ENCODE data around the gene KRTAP10-1. TPM values are rescaled to one million over a fixed set of nuclear protein-coding genes. Genes with fewer than 3 reads are reported as not detected.

Gene KRTAP10-1
- total RNA-seq, 1 experiment from 2014 or later: not detected

- no peak overlapping the region for H3K27ac ChIP-seq (ENCODE audit: insufficient read length, low read depth, low read length)
- H3K4me2 ChIP-seq (ENCODE audit: insufficient read depth, insufficient read length, low read length): no peak overlapping the region
- H3K4me1 Mint-ChIP-seq: peaks cover 2 to 8% of the 10 kb centered on the region in 2 experiments; a peak in 3 of 4 replicates
- TF ChIP-seq CTCF (conservative IDR thresholded peaks at IDR 0.05): no peak
- H4K5ac ChIP-seq (ENCODE audit: insufficient read length, low read depth, low read length): no peak overlapping the region
- no peak overlapping the region for H2BK12ac ChIP-seq (ENCODE audit: insufficient read length, low read depth, low read length)
- H3K4me3 Mint-ChIP-seq: no peak overlapping the region
- no peak overlapping the region for H3T11ph ChIP-seq (ENCODE audit: low read length)
- H3K79me1 ChIP-seq (ENCODE audit: insufficient read depth, low read depth, low read length, poor library complexity, severe bottlenecking): no peaks in the 10 kb centered on the region
- no peak overlapping the region for H4K91ac ChIP-seq (ENCODE audit: insufficient read length, low read depth, low read length)
- no peaks in the 10 kb centered on the region for H4K20me1 ChIP-seq (ENCODE audit: control insufficient read depth, insufficient read depth, insufficient read length)
- no peak overlapping the region for H2BK20ac ChIP-seq (ENCODE audit: low read depth, low read length, poor library complexity, severe bottlenecking)
- no peaks in the 10 kb centered on the region for H3K9me3 ChIP-seq (ENCODE audit: control insufficient read depth, low read depth, low read length)
- H2AK5ac ChIP-seq (ENCODE audit: insufficient read length, low read length): no peak overlapping the region
- H3K36me3 Mint-ChIP-seq (ENCODE audit: insufficient read depth in 1 of 3, low read depth in 3 of 3): peaks cover 0 to 5% (median 0%) of the 10 kb centered on the region in 3 experiments; a peak in 1 of 7 replicates
- peak; percentile 50 for DNase-seq
- peaks cover 0 to 5% of the 10 kb centered on the region in 2 experiments; a peak in 2 of 5 replicates for H3K9me3 Mint-ChIP-seq
- no peak overlapping the region for H3K9ac ChIP-seq (ENCODE audit: extremely low read depth, insufficient read length, low read length)
- H3K18ac ChIP-seq (ENCODE audit: insufficient read length, low read depth, low read length): no peak overlapping the region
- H3K4me1 ChIP-seq (ENCODE audit: insufficient read depth, low read length): no peaks in the 10 kb centered on the region; the same call in 1 of the 2 replicates
- H3K27me3 ChIP-seq (ENCODE audit: insufficient read depth, low read length): no peaks in the 10 kb centered on the region
- H3K23ac ChIP-seq (ENCODE audit: insufficient read length, low read depth, low read length): no peak overlapping the region
- no CpG with 5 or more reads among the region's 21 CpGs for WGBS (ENCODE audit: extremely low coverage, insufficient read length, low lambda C conversion rate)
- H2BK120ac ChIP-seq (ENCODE audit: low read depth, low read length, poor library complexity, severe bottlenecking): no peak overlapping the region
- H3K79me2 ChIP-seq (ENCODE audit: insufficient read depth, low read length): no peaks in the 10 kb centered on the region
- H4K8ac ChIP-seq (replicated peaks; ENCODE audit: insufficient read length, low read depth, low read length): no peak overlapping the region
- H3K4ac ChIP-seq (ENCODE audit: low read depth, low read length): no peak overlapping the region
- H3K27me3 Mint-ChIP-seq (ENCODE audit: low read depth): no peaks in the 10 kb centered on the region; the same call in none of the 2 replicates
- no peak overlapping the region for H2BK5ac ChIP-seq (ENCODE audit: insufficient read length, low read length)
- no peak overlapping the region for H3K27ac Mint-ChIP-seq
- no peak overlapping the region for H3K14ac ChIP-seq (ENCODE audit: insufficient read depth, low read length)
- no peak overlapping the region for H2BK15ac ChIP-seq (ENCODE audit: low read depth, low read length)
- H3K23me2 ChIP-seq (ENCODE audit: insufficient read length, low read depth, low read length, poor library complexity, severe bottlenecking): no peaks in the 10 kb centered on the region
- no peak overlapping the region for H2AFZ ChIP-seq (ENCODE audit: low read length)
- no peak overlapping the region for H3K56ac ChIP-seq (ENCODE audit: insufficient read length, low read depth, low read length)
These were observed 5.9 kb downstream of the KRTAP10-1 start for GRCh38 chr21:44533891-44534627.
